ENCODE results near the gene NPIPB8.
"Not testable (repeated sequence)": the region's sequence is repeated elsewhere in the genome, so short reads cannot be mapped to it uniquely, and the experiment has no call there.

DNA sequence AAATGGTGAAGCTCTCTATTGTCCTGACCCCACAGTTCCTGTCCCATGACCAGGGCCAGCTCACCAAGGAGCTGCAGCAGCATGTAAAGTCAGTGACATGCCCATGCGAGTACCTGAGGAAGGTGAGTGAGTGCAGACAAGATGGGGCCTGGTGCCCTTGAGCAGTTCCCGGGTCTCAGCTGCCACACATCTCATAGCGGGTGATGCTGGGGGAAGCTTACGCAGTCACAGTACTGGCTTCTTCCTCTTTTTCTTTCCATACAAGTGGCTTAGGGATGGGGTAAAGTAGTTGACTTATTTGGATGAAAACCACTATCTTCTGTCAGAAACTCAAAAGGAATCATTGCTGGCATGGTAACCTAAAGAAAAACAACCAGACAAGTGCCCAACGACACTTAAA lies 494 bp downstream of the NPIPB8 start:
- TF ChIP-seq, protein P1, sequence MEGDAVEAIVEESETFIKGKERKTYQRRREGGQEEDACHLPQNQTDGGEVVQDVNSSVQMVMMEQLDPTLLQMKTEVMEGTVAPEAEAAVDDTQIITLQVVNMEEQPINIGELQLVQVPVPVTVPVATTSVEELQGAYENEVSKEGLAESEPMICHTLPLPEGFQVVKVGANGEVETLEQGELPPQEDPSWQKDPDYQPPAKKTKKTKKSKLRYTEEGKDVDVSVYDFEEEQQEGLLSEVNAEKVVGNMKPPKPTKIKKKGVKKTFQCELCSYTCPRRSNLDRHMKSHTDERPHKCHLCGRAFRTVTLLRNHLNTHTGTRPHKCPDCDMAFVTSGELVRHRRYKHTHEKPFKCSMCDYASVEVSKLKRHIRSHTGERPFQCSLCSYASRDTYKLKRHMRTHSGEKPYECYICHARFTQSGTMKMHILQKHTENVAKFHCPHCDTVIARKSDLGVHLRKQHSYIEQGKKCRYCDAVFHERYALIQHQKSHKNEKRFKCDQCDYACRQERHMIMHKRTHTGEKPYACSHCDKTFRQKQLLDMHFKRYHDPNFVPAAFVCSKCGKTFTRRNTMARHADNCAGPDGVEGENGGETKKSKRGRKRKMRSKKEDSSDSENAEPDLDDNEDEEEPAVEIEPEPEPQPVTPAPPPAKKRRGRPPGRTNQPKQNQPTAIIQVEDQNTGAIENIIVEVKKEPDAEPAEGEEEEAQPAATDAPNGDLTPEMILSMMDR (IDR thresholded peaks at IDR 0.05; ENCODE audit: low read length) = not testable (repeated sequence)
- not testable (repeated sequence) for TF ChIP-seq EZH2 (optimal IDR thresholded peaks at IDR 0.05; ENCODE audit: low read depth, low read length); EZH2phosphoT487 (IDR thresholded peaks at IDR 0.05; ENCODE audit: low read length)

Measured in MM.1S (cell line).